ENCODE results near the gene RAB3B. TPM values are rescaled to one million over a fixed set of nuclear protein-coding genes. Genes with fewer than 3 reads are reported as not detected.

Gene RAB3B
- total RNA-seq, 1 donor from 2014 or later: 3.4 TPM

DNA sequence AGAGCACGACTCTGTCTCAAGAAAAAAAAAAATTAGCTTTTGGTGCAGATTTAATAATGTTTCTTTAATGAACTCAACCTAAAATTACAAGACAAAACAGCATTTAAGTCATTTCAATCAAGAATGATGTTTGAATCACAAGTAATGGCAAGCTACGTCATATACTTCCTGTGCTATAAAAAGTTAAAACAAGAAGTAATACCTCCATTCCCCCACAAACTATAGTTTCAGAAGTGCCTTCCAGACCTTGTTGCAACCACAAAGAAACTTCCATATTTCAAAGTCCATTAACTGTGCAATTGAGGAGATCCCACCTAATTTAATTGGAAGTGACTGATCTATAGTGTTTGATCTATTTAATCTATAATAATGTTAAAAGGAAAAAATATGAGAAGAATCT is 127.1 kb downstream of the RAB3B start:
- Histone ChIP-seq H3K36me3 (ENCODE audit: control insufficient read depth, insufficient read depth, low read length) (no peaks in the 10 kb centered on the region), H3K4me3 (ENCODE audit: low read depth, low read length) (no peak overlapping the region), H3K27me3 (ENCODE audit: control insufficient read depth, insufficient read depth, low read length) (no peaks in the 10 kb centered on the region)
- TF ChIP-seq, protein P1, sequence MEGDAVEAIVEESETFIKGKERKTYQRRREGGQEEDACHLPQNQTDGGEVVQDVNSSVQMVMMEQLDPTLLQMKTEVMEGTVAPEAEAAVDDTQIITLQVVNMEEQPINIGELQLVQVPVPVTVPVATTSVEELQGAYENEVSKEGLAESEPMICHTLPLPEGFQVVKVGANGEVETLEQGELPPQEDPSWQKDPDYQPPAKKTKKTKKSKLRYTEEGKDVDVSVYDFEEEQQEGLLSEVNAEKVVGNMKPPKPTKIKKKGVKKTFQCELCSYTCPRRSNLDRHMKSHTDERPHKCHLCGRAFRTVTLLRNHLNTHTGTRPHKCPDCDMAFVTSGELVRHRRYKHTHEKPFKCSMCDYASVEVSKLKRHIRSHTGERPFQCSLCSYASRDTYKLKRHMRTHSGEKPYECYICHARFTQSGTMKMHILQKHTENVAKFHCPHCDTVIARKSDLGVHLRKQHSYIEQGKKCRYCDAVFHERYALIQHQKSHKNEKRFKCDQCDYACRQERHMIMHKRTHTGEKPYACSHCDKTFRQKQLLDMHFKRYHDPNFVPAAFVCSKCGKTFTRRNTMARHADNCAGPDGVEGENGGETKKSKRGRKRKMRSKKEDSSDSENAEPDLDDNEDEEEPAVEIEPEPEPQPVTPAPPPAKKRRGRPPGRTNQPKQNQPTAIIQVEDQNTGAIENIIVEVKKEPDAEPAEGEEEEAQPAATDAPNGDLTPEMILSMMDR (IDR thresholded peaks at IDR 0.05; ENCODE audit: insufficient read depth, low read length, severe bottlenecking): no peak
- DNase-seq (ENCODE audit: low read depth): no peak
- FAIRE-seq: no peak

- FAIRE-seq (no peak), DNase-seq (ENCODE audit: low read depth) (peak; percentile 16)
- H3K27me3 ChIP-seq (ENCODE audit: control insufficient read depth, insufficient read depth, low read length): no peaks in the 10 kb centered on the region
- no peak overlapping the region for H3K4me3 ChIP-seq (ENCODE audit: low read depth, low read length)
- TF ChIP-seq, protein P1 (IDR thresholded peaks at IDR 0.05; ENCODE audit: insufficient read depth, low read length, severe bottlenecking): no peak
- no peaks in the 10 kb centered on the region for H3K36me3 ChIP-seq (ENCODE audit: control insufficient read depth, insufficient read depth, low read length)
Measured at GRCh38 chr1:51861669-51862068, 128.8 kb downstream of the RAB3B start.

- H3K27me3 ChIP-seq (ENCODE audit: control insufficient read depth, insufficient read depth, low read length): no peaks in the 10 kb centered on the region
- FAIRE-seq (no peak), DNase-seq (ENCODE audit: low read depth) (no peak)
- H3K4me3 ChIP-seq (ENCODE audit: low read depth, low read length): no peak overlapping the region
- no peaks in the 10 kb centered on the region for H3K36me3 ChIP-seq (ENCODE audit: control insufficient read depth, insufficient read depth, low read length)
- TF ChIP-seq, protein P1 (IDR thresholded peaks at IDR 0.05; ENCODE audit: insufficient read depth, low read length, severe bottlenecking): no peak
Measured at GRCh38 chr1:51859735-51860134, 130.8 kb downstream of the RAB3B start.

DNA sequence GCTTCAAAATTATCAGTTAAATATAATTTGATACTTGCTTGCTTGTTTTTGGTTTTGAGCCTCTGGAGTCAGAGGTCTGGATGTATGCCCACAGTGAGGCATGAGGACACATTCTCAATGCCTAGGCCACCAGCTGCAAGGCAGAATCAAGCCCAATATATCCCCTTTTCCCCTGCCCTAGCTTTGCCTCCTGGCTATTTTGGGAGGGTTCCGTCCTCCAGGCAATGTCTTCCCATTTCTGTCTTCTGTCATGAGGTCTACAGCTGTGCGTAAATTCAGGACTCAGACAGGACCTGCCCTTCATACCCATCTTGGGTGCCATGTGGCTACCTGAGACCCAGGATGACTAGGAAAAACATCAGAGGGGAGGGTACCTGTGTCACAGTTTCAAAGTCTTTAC is 131.2 kb downstream of the RAB3B start:
- TF ChIP-seq, protein P1 (IDR thresholded peaks at IDR 0.05; ENCODE audit: insufficient read depth, low read length, severe bottlenecking): no peak
- no peak for DNase-seq (ENCODE audit: low read depth)
- H3K36me3 ChIP-seq (ENCODE audit: control insufficient read depth, insufficient read depth, low read length): no peaks in the 10 kb centered on the region
- no peak overlapping the region for H3K4me3 ChIP-seq (ENCODE audit: low read depth, low read length)
- FAIRE-seq: no peak
- H3K27me3 ChIP-seq (ENCODE audit: control insufficient read depth, insufficient read depth, low read length): no peaks in the 10 kb centered on the region

DNA sequence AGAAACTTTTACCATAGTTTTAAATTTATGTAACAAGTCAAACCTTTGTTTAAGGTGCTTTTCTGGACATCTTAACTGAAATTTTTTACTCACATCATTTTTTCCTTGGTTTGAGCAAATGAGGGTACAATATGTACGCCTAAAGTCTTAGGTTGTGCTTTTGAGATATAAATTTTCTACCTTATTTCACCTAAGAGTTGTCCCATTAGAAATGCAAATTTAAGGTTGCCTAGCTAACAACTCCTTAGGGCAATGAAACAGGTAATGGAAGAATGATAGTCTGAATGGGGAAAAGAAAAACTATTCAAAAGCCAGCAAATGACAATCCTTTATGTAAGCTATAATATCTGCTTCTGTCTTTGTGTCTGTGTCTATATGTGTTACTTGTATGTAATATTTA is 131.6 kb downstream of the RAB3B start:
- DNase-seq (ENCODE audit: low read depth): no peak
- TF ChIP-seq, protein P1 (IDR thresholded peaks at IDR 0.05; ENCODE audit: insufficient read depth, low read length, severe bottlenecking): no peak

More for the DNA sequence above, 131.6 kb downstream of the RAB3B start:
- FAIRE-seq: no peak
- H3K27me3 ChIP-seq (ENCODE audit: control insufficient read depth, insufficient read depth, low read length): no peaks in the 10 kb centered on the region
- H3K4me3 ChIP-seq (ENCODE audit: low read depth, low read length): no peak overlapping the region
- no peaks in the 10 kb centered on the region for H3K36me3 ChIP-seq (ENCODE audit: control insufficient read depth, insufficient read depth, low read length)

Other genes with a start within 250 kb of the RAB3B start
- 67.4 and 71.7 TPM in 2 replicates for gene NRDC, start 112.0 kb downstream of the RAB3B start, total RNA-seq
- gene KTI12, start 43.1 kb upstream of the RAB3B start, total RNA-seq: 5.6 and 10.0 TPM in 2 replicates
- gene TXNDC12, start 64.5 kb upstream of the RAB3B start, total RNA-seq: 35.5 and 54.8 TPM in 2 replicates
- gene BTF3L4, start 65.6 kb upstream of the RAB3B start, total RNA-seq: 51.9 and 58.5 TPM in 2 replicates
- gene ZFYVE9, start 151.4 kb upstream of the RAB3B start, total RNA-seq: 44.2 and 44.8 TPM in 2 replicates

Data from bronchial epithelial cell (primary cell).